ENCODE data around the gene LARP4B. TPM values are rescaled to one million over a fixed set of nuclear protein-coding genes. Genes with fewer than 3 reads are reported as not detected.

Gene LARP4B
- total RNA-seq, 4 donors from 2014 or later = 24.9 to 47.5 (median 35.2) TPM

DNA sequence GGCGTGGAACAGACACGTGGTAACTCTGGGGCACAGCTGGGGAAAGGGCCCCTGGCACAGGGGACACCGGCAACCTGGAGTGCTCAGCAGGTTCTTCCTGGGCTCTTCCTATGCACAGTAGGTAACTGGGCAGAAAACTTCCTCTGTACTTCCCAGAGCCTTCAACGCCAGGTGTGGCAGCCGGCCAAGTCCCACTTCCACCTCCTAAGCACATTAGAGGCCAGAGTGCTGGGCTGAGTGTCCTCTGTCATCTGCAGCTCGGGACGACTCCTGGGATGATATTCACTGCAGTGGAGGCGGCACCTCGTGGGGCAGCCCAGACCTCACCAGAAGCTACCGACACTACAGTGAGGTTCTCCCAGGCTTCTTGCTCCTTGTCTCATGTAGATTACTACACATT, 114.5 kb downstream of the LARP4B start:
- Histone ChIP-seq H3K4me3 (no peak overlapping the region), H3K36me3 (peaks cover 0 to 100% of the 10 kb centered on the region in 2 donors), H3K9me3 (no peaks in the 10 kb centered on the region), H3K27me3 (no peaks in the 10 kb centered on the region), H3K4me1 (no peaks in the 10 kb centered on the region), H3K27ac (no peak overlapping the region)
- 95 to 96% methylated on average over 5 of the region's 10 CpGs for WGBS, 2 donors (ENCODE audit: low coverage in 1 of 2)
- no peak for ATAC-seq
- no peak for TF ChIP-seq POLR2AphosphoS5 (IDR thresholded peaks at IDR 0.05)
- TF ChIP-seq POLR2A (IDR thresholded peaks at IDR 0.05) = no peak
- no peak for TF ChIP-seq EP300 (IDR thresholded peaks at IDR 0.05)
- TF ChIP-seq, protein P1, sequence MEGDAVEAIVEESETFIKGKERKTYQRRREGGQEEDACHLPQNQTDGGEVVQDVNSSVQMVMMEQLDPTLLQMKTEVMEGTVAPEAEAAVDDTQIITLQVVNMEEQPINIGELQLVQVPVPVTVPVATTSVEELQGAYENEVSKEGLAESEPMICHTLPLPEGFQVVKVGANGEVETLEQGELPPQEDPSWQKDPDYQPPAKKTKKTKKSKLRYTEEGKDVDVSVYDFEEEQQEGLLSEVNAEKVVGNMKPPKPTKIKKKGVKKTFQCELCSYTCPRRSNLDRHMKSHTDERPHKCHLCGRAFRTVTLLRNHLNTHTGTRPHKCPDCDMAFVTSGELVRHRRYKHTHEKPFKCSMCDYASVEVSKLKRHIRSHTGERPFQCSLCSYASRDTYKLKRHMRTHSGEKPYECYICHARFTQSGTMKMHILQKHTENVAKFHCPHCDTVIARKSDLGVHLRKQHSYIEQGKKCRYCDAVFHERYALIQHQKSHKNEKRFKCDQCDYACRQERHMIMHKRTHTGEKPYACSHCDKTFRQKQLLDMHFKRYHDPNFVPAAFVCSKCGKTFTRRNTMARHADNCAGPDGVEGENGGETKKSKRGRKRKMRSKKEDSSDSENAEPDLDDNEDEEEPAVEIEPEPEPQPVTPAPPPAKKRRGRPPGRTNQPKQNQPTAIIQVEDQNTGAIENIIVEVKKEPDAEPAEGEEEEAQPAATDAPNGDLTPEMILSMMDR (IDR thresholded peaks at IDR 0.05) = no peak

GRCh38 chr10:816091-816477, 115.4 kb downstream of the LARP4B start:
- no peak overlapping the region for H3K4me3 ChIP-seq
- H3K27ac ChIP-seq = no peak overlapping the region
- no peak for TF ChIP-seq POLR2A (IDR thresholded peaks at IDR 0.05)
- peaks cover 0 to 100% of the 10 kb centered on the region in 2 donors for H3K36me3 ChIP-seq
- no peaks in the 10 kb centered on the region for H3K27me3 ChIP-seq
- H3K4me1 ChIP-seq = no peaks in the 10 kb centered on the region
- H3K9me3 ChIP-seq = no peaks in the 10 kb centered on the region
- WGBS, 2 donors (ENCODE audit: low coverage in 1 of 2) = 82 to 96% methylated on average over 3 to 5 of the region's 6 CpGs
- no peak for ATAC-seq

DNA sequence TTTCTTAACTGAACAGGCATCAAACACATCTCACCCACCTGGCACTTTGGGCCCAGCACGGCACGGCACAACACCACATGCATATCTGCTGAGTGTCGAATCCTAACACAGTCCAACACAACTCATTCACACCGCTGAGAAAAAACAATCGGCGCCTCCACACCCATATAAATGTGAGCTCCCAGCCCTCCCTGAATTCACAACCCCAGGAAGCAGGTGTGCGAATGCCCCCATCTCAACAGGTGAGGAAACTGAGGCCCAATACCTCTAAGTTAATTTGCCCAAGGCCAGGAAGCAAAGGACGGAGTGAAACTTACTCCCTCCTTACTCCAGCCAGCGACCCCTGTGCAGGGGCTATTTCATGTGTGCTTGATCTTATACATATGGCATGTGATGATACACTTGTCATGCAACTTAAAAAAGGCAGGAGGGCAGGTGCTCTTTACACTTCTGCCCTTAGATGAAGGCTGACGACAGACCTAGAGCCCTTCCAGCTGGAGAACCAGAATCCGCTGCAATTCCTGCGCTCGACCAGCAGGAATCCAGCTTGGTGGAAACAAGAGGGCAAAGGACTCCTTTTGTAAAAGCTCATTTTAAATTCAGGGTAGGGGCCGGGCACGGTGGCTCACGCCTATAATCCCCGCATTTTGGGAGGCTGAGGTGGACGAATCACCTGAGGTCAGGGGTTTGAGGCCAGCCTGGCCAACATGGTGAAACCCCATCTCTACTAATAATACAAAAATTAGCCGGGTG, 116.0 kb downstream of the LARP4B start:
- Histone ChIP-seq H3K27me3 (no peaks in the 10 kb centered on the region), H3K4me1 (no peaks in the 10 kb centered on the region), H3K27ac (no peak overlapping the region), H3K9me3 (no peaks in the 10 kb centered on the region), H3K4me3 (no peak overlapping the region), H3K36me3 (peaks cover 0 to 100% of the 10 kb centered on the region in 2 donors)
- 94 to 97% methylated on average over 5 to 15 of the region's 19 CpGs for WGBS, 2 donors (ENCODE audit: low coverage in 1 of 2)
- TF ChIP-seq, protein P1 (IDR thresholded peaks at IDR 0.05) = no peak
- TF ChIP-seq POLR2AphosphoS5 (IDR thresholded peaks at IDR 0.05) (no peak), POLR2A (IDR thresholded peaks at IDR 0.05) (no peak), EP300 (IDR thresholded peaks at IDR 0.05) (no peak)
- ATAC-seq = no peak

- Histone ChIP-seq H3K27me3 (no peaks in the 10 kb centered on the region), H3K27ac (no peak overlapping the region), H3K9me3 (no peaks in the 10 kb centered on the region), H3K36me3 (peaks cover 0 to 100% of the 10 kb centered on the region in 2 donors), H3K4me3 (no peak overlapping the region), H3K4me1 (no peaks in the 10 kb centered on the region)
- no peak for TF ChIP-seq POLR2A (IDR thresholded peaks at IDR 0.05)
- TF ChIP-seq POLR2AphosphoS5 (IDR thresholded peaks at IDR 0.05) = no peak
- TF ChIP-seq, protein P1 (IDR thresholded peaks at IDR 0.05) = no peak
- no peak for TF ChIP-seq EP300 (IDR thresholded peaks at IDR 0.05)
- no peak for ATAC-seq
- 91 to 93% methylated on average over 18 to 23 of the region's 34 CpGs for WGBS, 2 donors (ENCODE audit: low coverage in 1 of 2)
Measured at GRCh38 chr10:814536-815302, 116.8 kb downstream of the LARP4B start.

- H3K36me3 ChIP-seq = peaks cover 0 to 100% of the 10 kb centered on the region in 2 donors
- H3K9me3 ChIP-seq = no peaks in the 10 kb centered on the region
- no peaks in the 10 kb centered on the region for H3K27me3 ChIP-seq
- no peak for TF ChIP-seq POLR2A (IDR thresholded peaks at IDR 0.05)
- no peak for TF ChIP-seq POLR2AphosphoS5 (IDR thresholded peaks at IDR 0.05)
- TF ChIP-seq, protein P1 (IDR thresholded peaks at IDR 0.05) = no peak
- no peak for TF ChIP-seq EP300 (IDR thresholded peaks at IDR 0.05)
- 89 to 98% methylated on average over 6 of the region's 6 CpGs for WGBS, 2 donors (ENCODE audit: low coverage in 1 of 2)
- ATAC-seq = no peak
- no peak overlapping the region for H3K4me3 ChIP-seq
- H3K4me1 ChIP-seq = no peaks in the 10 kb centered on the region
- no peak overlapping the region for H3K27ac ChIP-seq
Measured at GRCh38 chr10:813286-813685, 118.2 kb downstream of the LARP4B start.

Measured in gastroesophageal sphincter (tissue), 4 donors.